Measurements from ENCODE around the gene PRAMEF7. TPM values are rescaled to one million over a fixed set of nuclear protein-coding genes. Genes with fewer than 3 reads are reported as not detected.
"Not testable (repeated sequence)": the region's sequence is repeated elsewhere in the genome, so short reads cannot be mapped to it uniquely, and the experiment has no call there.

PRAMEF7 gene
- polyA plus RNA-seq (2013, experiment 1 of 2): not detected
- polyA plus RNA-seq (2013, experiment 2 of 2): not detected

DNA sequence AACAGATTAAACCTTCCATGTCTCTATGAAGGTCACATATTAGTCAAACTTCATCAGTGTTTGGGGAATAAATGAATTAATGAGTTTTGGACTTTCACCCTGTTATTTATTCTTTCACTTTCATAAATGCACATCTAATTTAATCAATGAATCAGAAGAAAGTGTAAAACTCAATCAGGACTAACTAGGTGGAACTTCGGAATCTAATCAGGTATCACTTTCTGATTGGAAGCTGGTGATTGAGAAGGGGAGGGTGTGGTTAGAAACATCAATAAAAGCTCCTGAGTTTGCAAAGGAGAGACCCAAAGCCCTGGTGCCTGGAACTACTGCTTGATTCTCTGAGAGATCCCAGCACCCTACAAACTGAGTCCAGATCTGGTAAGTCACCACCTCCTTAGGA lies at the start of gene PRAMEF7:
Gene PRAMEF7, plus strand, starts transcription at position 301 of the 400 bp plus-strand sequence. CDS start 1,083 bp downstream, outside the sequence.
- H3K36me3 ChIP-seq (ENCODE audit: insufficient read depth, low read length); H3K27ac ChIP-seq (ENCODE audit: low read depth, low read length); H3K27me3 ChIP-seq (ENCODE audit: insufficient read depth, low read length); H3K4me1 ChIP-seq (ENCODE audit: insufficient read depth, low read length); H3K9me3 ChIP-seq (ENCODE audit: insufficient read depth, low read depth, low read length); H3K9ac ChIP-seq (ENCODE audit: low read depth, low read length); H3K4me3 ChIP-seq (ENCODE audit: low read length): not testable (repeated sequence)
- no CpG with 5 or more reads among the region's 1 CpG for WGBS

DNA sequence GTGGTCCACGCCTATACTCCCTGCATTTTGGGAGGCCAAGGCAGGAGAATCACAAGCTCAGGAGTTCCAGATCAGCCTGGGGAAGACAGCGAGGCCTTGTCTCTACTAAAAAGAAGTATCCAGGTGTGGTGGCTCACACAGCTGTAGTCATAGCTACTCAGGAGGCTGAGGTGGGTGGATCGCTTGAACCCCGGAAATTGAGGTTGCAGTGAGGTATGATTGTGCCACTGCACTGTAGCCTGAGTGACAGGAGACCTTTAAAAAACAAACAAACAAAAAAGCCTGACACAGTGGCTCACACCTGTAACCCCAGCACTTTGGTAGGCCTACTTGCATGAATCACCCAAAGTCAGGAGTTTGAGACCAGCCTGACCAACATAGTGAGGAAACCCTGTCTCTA lies 38.0 kb upstream of the PRAMEF7 start:
- not testable (repeated sequence) for H3K9ac ChIP-seq (ENCODE audit: low read depth, low read length); H3K36me3 ChIP-seq (ENCODE audit: insufficient read depth, low read length); H3K27ac ChIP-seq (ENCODE audit: low read depth, low read length); H3K9me3 ChIP-seq (ENCODE audit: insufficient read depth, low read depth, low read length); H3K4me1 ChIP-seq (ENCODE audit: insufficient read depth, low read length); H3K4me3 ChIP-seq (ENCODE audit: low read length); H3K27me3 ChIP-seq (ENCODE audit: insufficient read depth, low read length)
- 78% methylated on average over 3 of the region's 4 CpGs for WGBS

DNA sequence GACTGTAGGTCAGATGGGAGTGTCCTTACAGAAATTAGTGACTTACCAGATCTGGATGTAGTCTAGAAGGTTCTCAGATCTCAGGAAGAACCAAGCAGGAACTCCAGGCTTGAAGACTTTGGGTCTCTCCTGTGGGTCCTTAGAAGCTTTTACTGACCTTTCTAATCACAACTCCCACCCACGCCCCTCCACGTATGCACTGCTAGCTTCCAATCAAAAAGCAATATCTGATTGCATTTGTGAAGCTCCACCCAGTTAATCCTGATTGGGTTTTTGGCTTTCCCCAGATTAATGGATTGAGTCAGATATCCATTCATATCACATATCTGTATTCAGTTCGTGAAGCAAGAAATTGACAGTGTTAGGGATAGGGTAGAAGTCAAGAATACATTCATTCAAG lies 30.3 kb upstream of the PRAMEF7 start, which contains the start of gene PRAMEF4:
Gene PRAMEF4, minus strand, starts transcription at position 101 of the 400 bp plus-strand sequence. CDS start 2,807 bp downstream, outside the sequence.
- not testable (repeated sequence) for H3K4me3 ChIP-seq (ENCODE audit: low read length); H3K27ac ChIP-seq (ENCODE audit: low read depth, low read length); H3K27me3 ChIP-seq (ENCODE audit: insufficient read depth, low read length); H3K9ac ChIP-seq (ENCODE audit: low read depth, low read length); H3K9me3 ChIP-seq (ENCODE audit: insufficient read depth, low read depth, low read length); H3K36me3 ChIP-seq (ENCODE audit: insufficient read depth, low read length); H3K4me1 ChIP-seq (ENCODE audit: insufficient read depth, low read length)
- WGBS: 80% methylated on average over 2 of the region's 3 CpGs

DNA sequence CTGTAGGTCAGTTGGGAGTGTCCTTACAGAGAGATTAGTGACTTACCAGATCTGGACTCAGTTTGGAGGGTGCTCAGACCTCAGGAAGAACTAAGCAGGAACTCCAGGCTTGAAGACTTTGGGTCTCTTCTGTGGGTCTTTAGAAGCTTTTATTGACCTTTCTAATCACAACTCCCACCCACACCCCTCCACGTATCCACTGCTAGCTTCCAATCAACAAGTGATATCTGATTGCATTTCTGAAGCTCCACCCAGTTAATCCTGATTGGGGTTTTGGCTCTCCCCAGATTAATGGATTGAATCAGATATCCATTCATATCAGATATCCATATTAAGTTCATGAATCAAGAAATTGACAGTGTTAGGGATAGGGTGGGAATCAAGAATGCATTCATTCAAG lies 18.2 kb upstream of the PRAMEF7 start, which contains the start of gene PRAMEF10:
Gene PRAMEF10, minus strand, starts transcription at position 101 of the 400 bp plus-strand sequence. CDS start 2,423 bp downstream, outside the sequence.
- not testable (repeated sequence) for H3K27ac ChIP-seq (ENCODE audit: low read depth, low read length); H3K4me1 ChIP-seq (ENCODE audit: insufficient read depth, low read length); H3K9ac ChIP-seq (ENCODE audit: low read depth, low read length); H3K9me3 ChIP-seq (ENCODE audit: insufficient read depth, low read depth, low read length); H3K4me3 ChIP-seq (ENCODE audit: low read length); H3K36me3 ChIP-seq (ENCODE audit: insufficient read depth, low read length); H3K27me3 ChIP-seq (ENCODE audit: insufficient read depth, low read length)
- no CpG with 5 or more reads among the region's 1 CpG for WGBS

DNA sequence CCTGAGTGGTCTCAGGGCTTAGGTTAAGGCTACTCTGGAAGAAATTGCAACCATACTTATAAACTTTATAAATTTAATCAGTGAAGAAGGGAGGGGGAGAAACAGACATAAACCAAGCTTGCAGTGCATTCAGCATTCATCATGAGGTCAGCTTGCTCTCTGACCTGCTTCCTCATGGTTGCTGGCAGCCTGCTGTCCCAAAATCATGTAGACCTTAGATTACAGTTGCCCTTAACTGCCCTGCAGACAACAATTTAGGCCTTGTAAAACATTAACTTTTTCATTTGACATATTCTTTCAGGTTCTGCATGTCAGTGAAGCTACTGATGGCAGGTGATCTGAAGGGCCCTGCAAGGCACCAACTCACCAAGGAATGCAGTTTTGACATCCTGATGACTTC lies 17.2 kb upstream of the PRAMEF7 start:
- H3K27me3 ChIP-seq (ENCODE audit: insufficient read depth, low read length); H3K9me3 ChIP-seq (ENCODE audit: insufficient read depth, low read depth, low read length); H3K36me3 ChIP-seq (ENCODE audit: insufficient read depth, low read length); H3K4me1 ChIP-seq (ENCODE audit: insufficient read depth, low read length); H3K9ac ChIP-seq (ENCODE audit: low read depth, low read length); H3K4me3 ChIP-seq (ENCODE audit: low read length); H3K27ac ChIP-seq (ENCODE audit: low read depth, low read length): not testable (repeated sequence)

DNA sequence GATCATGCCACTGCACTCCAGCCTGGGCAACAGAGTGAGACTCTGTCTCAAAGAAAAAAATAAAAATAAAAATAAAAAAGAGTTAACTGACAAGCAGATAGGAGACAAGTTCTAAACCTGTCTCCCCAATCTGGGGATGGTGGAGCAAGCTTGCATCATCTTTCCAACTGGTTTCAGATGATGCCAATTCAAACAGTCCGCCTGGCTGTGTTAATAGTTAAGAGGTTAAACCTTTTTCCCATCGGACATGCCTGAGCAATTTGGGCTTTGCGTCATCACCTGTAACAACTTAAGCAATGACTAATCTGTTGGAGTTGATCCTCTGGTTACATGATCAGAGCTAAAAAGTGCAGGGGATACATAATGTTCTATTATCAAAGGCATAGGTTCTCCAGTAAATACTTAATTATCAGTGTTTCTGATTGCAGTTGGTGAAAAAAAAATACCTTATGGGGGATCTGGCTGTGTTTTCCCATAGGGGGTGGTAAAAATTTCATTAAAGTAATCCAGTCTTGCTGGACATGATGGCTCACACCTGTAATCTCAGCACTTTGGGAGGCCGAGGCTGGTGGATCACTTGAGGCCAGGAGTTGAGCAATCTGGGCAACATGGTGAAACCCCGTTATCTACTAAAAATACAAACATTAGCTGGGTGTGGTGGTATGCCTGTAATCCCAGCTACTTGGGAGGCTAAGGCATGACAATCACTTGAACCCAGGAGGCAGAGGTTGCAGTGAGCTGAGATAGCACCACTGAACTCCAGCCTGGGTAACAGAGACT lies 12.4 kb upstream of the PRAMEF7 start:
- H3K9me3 ChIP-seq (ENCODE audit: insufficient read depth, low read depth, low read length); H3K9ac ChIP-seq (ENCODE audit: low read depth, low read length); H3K4me1 ChIP-seq (ENCODE audit: insufficient read depth, low read length); H3K4me3 ChIP-seq (ENCODE audit: low read length); H3K27me3 ChIP-seq (ENCODE audit: insufficient read depth, low read length); H3K36me3 ChIP-seq (ENCODE audit: insufficient read depth, low read length); H3K27ac ChIP-seq (ENCODE audit: low read depth, low read length): not testable (repeated sequence)
- WGBS: no CpG with 5 or more reads among the region's 5 CpGs

GRCh38 chr1:12921749-12922148 lies 5.3 kb downstream of the PRAMEF7 start:
- H3K9ac ChIP-seq (ENCODE audit: low read depth, low read length); H3K27ac ChIP-seq (ENCODE audit: low read depth, low read length); H3K9me3 ChIP-seq (ENCODE audit: insufficient read depth, low read depth, low read length); H3K4me1 ChIP-seq (ENCODE audit: insufficient read depth, low read length); H3K4me3 ChIP-seq (ENCODE audit: low read length); H3K27me3 ChIP-seq (ENCODE audit: insufficient read depth, low read length); H3K36me3 ChIP-seq (ENCODE audit: insufficient read depth, low read length): not testable (repeated sequence)
- WGBS: 88% methylated on average over 1 of the region's 2 CpGs

DNA sequence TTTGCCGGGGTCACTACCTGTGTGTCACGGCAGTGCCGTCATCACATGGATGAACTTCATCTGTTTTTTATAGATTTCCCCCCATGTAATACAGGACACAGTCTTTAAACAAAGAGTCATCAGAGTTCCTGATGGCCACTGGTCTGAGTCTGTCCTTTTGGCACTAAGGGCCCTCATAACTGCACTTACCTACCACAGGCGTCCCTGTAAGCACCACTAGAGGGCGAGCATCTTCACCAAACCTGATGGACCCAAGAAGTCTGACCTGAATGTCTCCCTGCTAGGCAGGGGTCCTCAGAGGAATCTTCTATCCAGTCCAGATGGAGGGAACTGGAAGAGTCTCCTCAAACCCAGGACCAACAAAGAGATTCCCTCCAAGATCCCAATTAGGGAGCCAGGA lies 8.0 kb downstream of the PRAMEF7 start:
- not testable (repeated sequence) for H3K36me3 ChIP-seq (ENCODE audit: insufficient read depth, low read length)

GRCh38 chr1:12947480-12947879 lies 31.1 kb downstream of the PRAMEF7 start, which contains the start of gene PRAMEF6:
TSS of gene PRAMEF6 (minus strand) at chr1:12947580. CDS start at chr1:12942518, 5,062 bp downstream.
- not testable (repeated sequence) for H3K4me3 ChIP-seq (ENCODE audit: low read length); H3K27me3 ChIP-seq (ENCODE audit: insufficient read depth, low read length); H3K9ac ChIP-seq (ENCODE audit: low read depth, low read length); H3K27ac ChIP-seq (ENCODE audit: low read depth, low read length); H3K4me1 ChIP-seq (ENCODE audit: insufficient read depth, low read length); H3K36me3 ChIP-seq (ENCODE audit: insufficient read depth, low read length); H3K9me3 ChIP-seq (ENCODE audit: insufficient read depth, low read depth, low read length)
- no CpG with 5 or more reads among the region's 4 CpGs for WGBS

More for the DNA sequence above, 8.0 kb downstream of the PRAMEF7 start:
- H3K9me3 ChIP-seq (ENCODE audit: insufficient read depth, low read depth, low read length); H3K4me1 ChIP-seq (ENCODE audit: insufficient read depth, low read length); H3K27ac ChIP-seq (ENCODE audit: low read depth, low read length); H3K9ac ChIP-seq (ENCODE audit: low read depth, low read length); H3K4me3 ChIP-seq (ENCODE audit: low read length); H3K27me3 ChIP-seq (ENCODE audit: insufficient read depth, low read length): not testable (repeated sequence)
- WGBS: 100% methylated on average over 1 of the region's 5 CpGs

Measured in HUES64 (cell line).